IMR-90 (cell line): ENCODE results near the gene ACSM6. TPM values are rescaled to one million over a fixed set of nuclear protein-coding genes. Genes with fewer than 3 reads are reported as not detected.

Source experiments
- ATAC-seq: fragments of 200-7000 bp; cut with Tn5 transposase; 2 replicates; pipeline ENCODE4 v1.9.1; 2020; ENCODE audit warnings: low read depth, mild to moderate bottlenecking, moderate library complexity
- BruUV-seq: library from RNA; stranded (reverse); fragments of 400-500 nt; replicated peaks from 2 replicates; lab custom pipeline; 2021; lab: Mats Ljungman, UMichigan
- CTCF ChIA-PET: fragments of 300-600 bp; formaldehyde crosslinking; extraction: SDS; loops from one replicate; lab custom pipeline; 2021; ENCODE audit warnings: antibody characterized with exemption; lab: Yijun Ruan, JAX
- POLR2A ChIA-PET: fragments of 300-600 bp; sonication (Branson Sonifier 250); formaldehyde crosslinking; loops from one replicate; lab custom pipeline; 2022; ENCODE audit warnings: antibody characterized with exemption; ENCODE audit not compliant: unreplicated experiment; lab: Charles Lee
- DNase-seq: peaks from one replicate; pipeline ENCODE4 v3.0.0; 2013
- H2AFZ ChIP-seq: replicated peaks from 2 replicates; pipeline ENCODE3; 2013; ENCODE audit warnings: low read length, mild to moderate bottlenecking; ENCODE audit not compliant: poor library complexity
- H2AK5ac ChIP-seq: 2 replicates; pipeline ENCODE4 v1.6.1; 2013; ENCODE audit warnings: low read depth, low read length, inconsistent platforms
- H2AK9ac ChIP-seq: replicated peaks from 2 replicates; pipeline ENCODE3; 2013; ENCODE audit warnings: mild to moderate bottlenecking, low read depth, low read length, moderate library complexity; ENCODE audit not compliant: poor library complexity
- H2BK120ac ChIP-seq: 2 replicates; pipeline ENCODE4 v1.6.1; 2013; ENCODE audit warnings: low read depth, low read length, inconsistent platforms
- H2BK15ac ChIP-seq: 3 replicates; pipeline ENCODE4 v1.6.1; 2013; ENCODE audit warnings: low read depth, low read length, inconsistent platforms
- H2BK20ac ChIP-seq: 2 replicates; pipeline ENCODE4 v1.6.1; 2013; ENCODE audit warnings: low read depth, mild to moderate bottlenecking, inconsistent platforms, low read length, moderate library complexity
- H2BK5ac ChIP-seq: 2 replicates; pipeline ENCODE4 v1.6.1; 2013; ENCODE audit warnings: mild to moderate bottlenecking, low read depth, low read length, inconsistent platforms; ENCODE audit not compliant: poor library complexity, severe bottlenecking
- H3K14ac ChIP-seq: replicated peaks from 2 replicates; pipeline ENCODE4 v1.6.1; 2013; ENCODE audit warnings: low read depth, low read length, inconsistent platforms
- H3K18ac ChIP-seq: 2 replicates; pipeline ENCODE4 v1.6.1; 2013; ENCODE audit warnings: low read depth, low read length, control low read depth
- H3K23ac ChIP-seq: 2 replicates; pipeline ENCODE4 v1.6.1; 2013; ENCODE audit warnings: low read depth, low read length, inconsistent platforms
- H3K27ac ChIP-seq: 2 replicates; pipeline ENCODE4 v1.5.1; 2013; ENCODE audit warnings: mild to moderate bottlenecking, control low read depth, low read length; ENCODE audit not compliant: insufficient read depth
- H3K27me3 ChIP-seq: 2 replicates; pipeline ENCODE4 v1.6.1; 2013; ENCODE audit warnings: low read length; ENCODE audit not compliant: control insufficient read depth, insufficient read depth
- H3K36me3 ChIP-seq: 2 replicates; pipeline ENCODE4 v1.6.1; 2013; ENCODE audit warnings: low read length, mixed read lengths; ENCODE audit not compliant: control insufficient read depth, insufficient read depth
- H3K4ac ChIP-seq: 2 replicates; pipeline ENCODE4 v1.6.1; 2013; ENCODE audit warnings: low read depth, low read length, inconsistent platforms
- H3K4me1 ChIP-seq: 2 replicates; pipeline ENCODE4 v1.6.1; 2013; ENCODE audit warnings: low read length, mixed read lengths; ENCODE audit not compliant: control insufficient read depth, insufficient read depth
- H3K4me2 ChIP-seq: 2 replicates; pipeline ENCODE4 v1.6.1; 2013; ENCODE audit warnings: low read depth, mild to moderate bottlenecking, control low read depth, low read length, moderate library complexity
- H3K4me3 ChIP-seq: 2 replicates; pipeline ENCODE4 v1.5.1; 2013; ENCODE audit warnings: low read depth, mild to moderate bottlenecking, control low read depth, low read length, moderate library complexity; ENCODE audit not compliant: insufficient read depth
- H3K56ac ChIP-seq: 2 replicates; pipeline ENCODE4 v1.6.1; 2013; ENCODE audit warnings: low read length, inconsistent platforms; ENCODE audit not compliant: insufficient read depth; ENCODE audit errors: extremely low read depth
- H3K79me1 ChIP-seq, 2 experiments: 2 replicates each; pipeline ENCODE4 v1.6.1; 2013; ENCODE audit warnings: low read length in 2 of 2, inconsistent platforms in 1 of 2, low read depth in 1 of 2
- H3K9ac ChIP-seq: 2 replicates; pipeline ENCODE4 v1.6.1; 2013; ENCODE audit warnings: low read depth, low read length, control low read depth
- H3K9me1 ChIP-seq: 2 replicates; pipeline ENCODE4 v1.6.1; 2013; ENCODE audit warnings: low read length, inconsistent platforms; ENCODE audit not compliant: insufficient read depth
- H3K9me3 ChIP-seq: 2 replicates; pipeline ENCODE4 v1.6.1; 2013; ENCODE audit warnings: low read length; ENCODE audit not compliant: control insufficient read depth, insufficient read depth
- H4K20me1 ChIP-seq: 2 replicates; pipeline ENCODE4 v1.6.1; 2013; ENCODE audit warnings: low read length, inconsistent platforms; ENCODE audit not compliant: insufficient read depth
- H4K5ac ChIP-seq: 2 replicates; pipeline ENCODE4 v1.6.1; 2013; ENCODE audit warnings: mild to moderate bottlenecking, low read depth, low read length, control low read depth
- H4K8ac ChIP-seq, 2 experiments: 2 replicates each; pipeline ENCODE4 v1.6.1; 2013; ENCODE audit warnings: low read depth in 2 of 2, low read length in 2 of 2, control low read depth in 1 of 2, inconsistent platforms in 1 of 2
- H4K91ac ChIP-seq: 2 replicates; pipeline ENCODE4 v1.6.1; 2013; ENCODE audit warnings: low read depth, low read length, inconsistent platforms; ENCODE audit not compliant: insufficient read depth
- BHLHE40 ChIP-seq: fragments of 150-350 bp; IDR thresholded peaks from 2 replicates; pipeline ENCODE4 v1.6.1; 2016; ENCODE audit warnings: mild to moderate bottlenecking, low read depth, low read length
- CEBPB ChIP-seq: IDR thresholded peaks from 2 replicates; pipeline ENCODE4 v1.6.1; 2012; ENCODE audit warnings: low read depth, low read length, improper control_type of control experiment
- CHD1 ChIP-seq: IDR thresholded peaks from 2 replicates; pipeline ENCODE4 v1.6.1; 2012; ENCODE audit warnings: low read depth, low read length, improper control_type of control experiment
- CTCF ChIP-seq: conservative IDR thresholded peaks from 2 replicates; pipeline ENCODE4 v1.5.1; 2012; ENCODE audit warnings: mild to moderate bottlenecking, low read depth, low read length, improper control_type of control experiment
- MAFK ChIP-seq: IDR thresholded peaks from 2 replicates; pipeline ENCODE4 v1.6.1; 2012; ENCODE audit warnings: low read depth, low read length, improper control_type of control experiment
- MAZ ChIP-seq: IDR thresholded peaks from 2 replicates; pipeline ENCODE4 v1.6.1; 2012; ENCODE audit warnings: low read depth, mild to moderate bottlenecking, low read length, improper control_type of control experiment, moderate library complexity, borderline replicate concordance
- MXI1 ChIP-seq: IDR thresholded peaks from 2 replicates; pipeline ENCODE4 v1.6.1; 2012; ENCODE audit warnings: low read depth, mild to moderate bottlenecking, low read length, moderate library complexity, borderline replicate concordance
- NFE2L2 ChIP-seq: fragments of 150-350 bp; IDR thresholded peaks from 2 replicates; pipeline ENCODE4 v1.6.1; 2016; ENCODE audit warnings: low read depth, mild to moderate bottlenecking, low read length
- POLR2A ChIP-seq: IDR thresholded peaks from 2 replicates; pipeline ENCODE4 v1.6.1; 2012; ENCODE audit warnings: mild to moderate bottlenecking, low read depth, low read length
- RAD21 ChIP-seq: IDR thresholded peaks from 2 replicates; pipeline ENCODE4 v1.6.1; 2012; ENCODE audit warnings: low read length, improper control_type of control experiment
- RCOR1 ChIP-seq: IDR thresholded peaks from 2 replicates; pipeline ENCODE4 v1.6.1; 2012; ENCODE audit warnings: mild to moderate bottlenecking, low read length, improper control_type of control experiment; ENCODE audit not compliant: insufficient replicate concordance
- RFX5 ChIP-seq: IDR thresholded peaks from 2 replicates; pipeline ENCODE4 v1.8.0; 2012; ENCODE audit warnings: low read depth, mild to moderate bottlenecking, low read length, moderate library complexity
- SMC3 ChIP-seq: fragments of 150-350 bp; IDR thresholded peaks from 2 replicates; pipeline ENCODE4 v1.6.1; 2016; ENCODE audit warnings: low read depth, mild to moderate bottlenecking, antibody characterized with exemption, low read length, moderate library complexity
- USF2 ChIP-seq: fragments of 150-350 bp; IDR thresholded peaks from 2 replicates; pipeline ENCODE4 v1.6.1; 2017; ENCODE audit warnings: mild to moderate bottlenecking, antibody characterized with exemption, low read length, low read depth
- WGBS, 2 experiments: methylation state at CpG; one replicate each; pipeline versions ENCODE4 v1.1.5 to v1.1.7; 2013; ENCODE audit warnings: missing lambda C conversion rate in 2 of 2; ENCODE audit not compliant: insufficient read length in 1 of 2; ENCODE audit errors: extremely low coverage in 2 of 2; 5-methylcytosine and 5-hydroxymethylcytosine counted together
- dilution Hi-C: fragments of 300-500 bp; cut with HindIII; formaldehyde crosslinking; loops from one replicate; pipeline ENCODE4 v1.14.3; 2018; ENCODE audit warnings: low sequenced_read_pairs; ENCODE audit not compliant: unreplicated experiment
- in situ Hi-C: fragments of 300-500 bp; cut with MboI; formaldehyde crosslinking; loops from 3 replicates; pipeline ENCODE4 v1.14.3; 2019; ENCODE audit warnings: low sequenced_read_pairs, inconsistent platforms, mixed read lengths
- intact Hi-C: fragments of 100-400 bp; cut with micrococcal nuclease; formaldehyde crosslinking; loops from 2 replicates; pipeline ENCODE4 v1.10.0; 2022
- polyA plus RNA-seq, 3 experiments: library from polyadenylated mRNA; depleted of rRNA; stranded (reverse); fragments of >200 nt; gene quantifications; 2 replicates each; pipeline ENCODE4 v1.2.3, GENCODE V29; 2012; ENCODE audit warnings: low replicate concordance in 1 of 3
- total RNA-seq: library from RNA; depleted of rRNA; stranded (reverse); fragments of >200 nt; gene quantifications from 2 replicates; pipeline ENCODE4 v1.2.3, GENCODE V29; 2012

ACSM6 gene
- total and polyA plus RNA-seq, 2 of the 4 experiments (the other 2 are of a cell fraction) = not detected

- TF ChIP-seq RFX5 (no peak), BHLHE40 (no peak)
Observed at GRCh38 chr10:95260909-95261552, 67.0 kb downstream of the ACSM6 start (continued).

- Histone ChIP-seq H2AFZ (no peak overlapping the region), H4K91ac (no peak overlapping the region), H3K9me3 (no peaks in the 10 kb centered on the region), H2BK20ac (0 out of 2 replicates have a peak overlapping the region, but pooled peaks have one; percentile 37), H3K4me2 (no peak overlapping the region), H4K8ac (peak overlapping the region in 1 of 2 experiments; percentile 11; a peak in 1 of 4 replicates), H3K27me3 (no peaks in the 10 kb centered on the region), H3K27ac (no peak overlapping the region), H2BK15ac (no peak overlapping the region; the same call in 2 of the 3 replicates), H3K56ac (no peak overlapping the region), H3K4me1 (peaks cover 22% of the 10 kb centered on the region), H3K14ac (peak overlapping the region; percentile 20; the same call in 1 of the 2 replicates), H3K9ac (no peak overlapping the region), H3K23ac (peak overlapping the region; percentile 75), H2AK5ac (peak overlapping the region; percentile 81; the same call in 1 of the 2 replicates), H3K4ac (peak overlapping the region; percentile 18; the same call in 1 of the 2 replicates), H3K36me3 (peaks cover 57% of the 10 kb centered on the region), H3K79me1 (peaks cover 28 to 77% of the 10 kb centered on the region in 2 experiments), H2BK5ac (peak overlapping the region; percentile 27), H4K20me1 (peaks cover 3% of the 10 kb centered on the region; the same call in 1 of the 2 replicates), H4K5ac (no peak overlapping the region; the same call in 1 of the 2 replicates), H3K18ac (no peak overlapping the region), H2AK9ac (no peak overlapping the region), H3K9me1 (peaks cover 22% of the 10 kb centered on the region), H2BK120ac (peak overlapping the region; percentile 12), H3K4me3 (no peak overlapping the region)
- WGBS, 2 experiments = no CpG with 5 or more reads among the region's 3 CpGs
- no TSS peak for BruUV-seq
- intact Hi-C loops = no loop called here
- ChIA-PET POLR2A (no interaction called here), CTCF (no interaction called here)
- no peak for ATAC-seq
- in situ Hi-C loops = no loop called here
- DNase-seq = no peak
- dilution Hi-C loops = no loop called here
- TF ChIP-seq USF2 (no peak), MAFK (no peak), NFE2L2 (no peak), POLR2A (no peak), CHD1 (no peak), BHLHE40 (no peak), RFX5 (no peak), MXI1 (no peak), RAD21 (no peak), CTCF (no peak), CEBPB (no peak), RCOR1 (no peak), MAZ (no peak), SMC3 (no peak)
Observed at GRCh38 chr10:95261926-95262325, 67.9 kb downstream of the ACSM6 start.
